ENCODE results near the gene IGSF3.
"Not testable (repeated sequence)": the region's sequence is repeated elsewhere in the genome, so short reads cannot be mapped to it uniquely, and the experiment has no call there.

GRCh38 chr1:116625155-116625554, 42.4 kb downstream of the IGSF3 start:
- not testable (repeated sequence) for TF ChIP-seq POLR2AphosphoS5 (IDR thresholded peaks at IDR 0.05); CTCF (IDR thresholded peaks at IDR 0.05 in 8 of 11, conservative IDR thresholded peaks at IDR 0.05 in 3 of 11); POLR2A (IDR thresholded peaks at IDR 0.05)
